Measurements from ENCODE around the gene GNG10.

Gene GNG10

DNA sequence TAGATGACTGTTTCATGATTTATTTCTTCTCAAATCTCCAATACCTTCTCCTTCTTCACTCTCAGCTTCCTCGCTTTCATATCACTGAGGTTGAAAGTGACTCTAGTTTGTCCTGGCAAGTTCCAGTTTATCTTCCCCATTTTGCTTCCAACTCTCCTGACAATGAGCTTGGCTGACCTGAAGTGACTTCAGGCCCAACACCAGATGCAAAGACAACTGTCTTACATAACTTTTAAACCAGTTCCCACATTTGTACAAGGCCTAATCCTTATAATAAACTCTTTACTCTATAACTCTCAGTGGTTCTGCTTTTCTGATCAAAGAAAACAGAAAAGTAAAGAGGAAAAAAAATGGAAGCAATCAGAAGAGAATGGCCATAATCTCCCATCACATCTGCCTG is 22.0 kb downstream of the GNG10 start:
- H3K27ac ChIP-seq, result no peak overlapping the region
- in situ Hi-C loops (cut with HindIII; ENCODE audit: low pct_ligation_motif_present, low sequenced_read_pairs), result no loop called here
- H3K36me3 ChIP-seq (replicated peaks), result peaks cover 7% of the 10 kb centered on the region
- DNase-seq, result no peak
- H3K27me3 ChIP-seq (replicated peaks), result no peaks in the 10 kb centered on the region
- H3K4me3 ChIP-seq (ENCODE audit: low read depth, low read length), result no peak overlapping the region
- TF ChIP-seq, protein P1, sequence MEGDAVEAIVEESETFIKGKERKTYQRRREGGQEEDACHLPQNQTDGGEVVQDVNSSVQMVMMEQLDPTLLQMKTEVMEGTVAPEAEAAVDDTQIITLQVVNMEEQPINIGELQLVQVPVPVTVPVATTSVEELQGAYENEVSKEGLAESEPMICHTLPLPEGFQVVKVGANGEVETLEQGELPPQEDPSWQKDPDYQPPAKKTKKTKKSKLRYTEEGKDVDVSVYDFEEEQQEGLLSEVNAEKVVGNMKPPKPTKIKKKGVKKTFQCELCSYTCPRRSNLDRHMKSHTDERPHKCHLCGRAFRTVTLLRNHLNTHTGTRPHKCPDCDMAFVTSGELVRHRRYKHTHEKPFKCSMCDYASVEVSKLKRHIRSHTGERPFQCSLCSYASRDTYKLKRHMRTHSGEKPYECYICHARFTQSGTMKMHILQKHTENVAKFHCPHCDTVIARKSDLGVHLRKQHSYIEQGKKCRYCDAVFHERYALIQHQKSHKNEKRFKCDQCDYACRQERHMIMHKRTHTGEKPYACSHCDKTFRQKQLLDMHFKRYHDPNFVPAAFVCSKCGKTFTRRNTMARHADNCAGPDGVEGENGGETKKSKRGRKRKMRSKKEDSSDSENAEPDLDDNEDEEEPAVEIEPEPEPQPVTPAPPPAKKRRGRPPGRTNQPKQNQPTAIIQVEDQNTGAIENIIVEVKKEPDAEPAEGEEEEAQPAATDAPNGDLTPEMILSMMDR (IDR thresholded peaks at IDR 0.05; ENCODE audit: low read depth, low read length, missing control alignments), result no peak

- no peak for DNase-seq
- Histone ChIP-seq H3K27ac (no peak overlapping the region), H3K27me3 (replicated peaks) (no peaks in the 10 kb centered on the region), H3K36me3 (replicated peaks) (no peaks in the 10 kb centered on the region), H3K4me3 (ENCODE audit: low read depth, low read length) (no peak overlapping the region)
- in situ Hi-C loops (cut with HindIII; ENCODE audit: low pct_ligation_motif_present, low sequenced_read_pairs), result no loop called here
- TF ChIP-seq, protein P1 (IDR thresholded peaks at IDR 0.05; ENCODE audit: low read depth, low read length, missing control alignments), result peak; percentile 43
Measured at GRCh38 chr9:111691672-111692329, 30.4 kb downstream of the GNG10 start.

DNA sequence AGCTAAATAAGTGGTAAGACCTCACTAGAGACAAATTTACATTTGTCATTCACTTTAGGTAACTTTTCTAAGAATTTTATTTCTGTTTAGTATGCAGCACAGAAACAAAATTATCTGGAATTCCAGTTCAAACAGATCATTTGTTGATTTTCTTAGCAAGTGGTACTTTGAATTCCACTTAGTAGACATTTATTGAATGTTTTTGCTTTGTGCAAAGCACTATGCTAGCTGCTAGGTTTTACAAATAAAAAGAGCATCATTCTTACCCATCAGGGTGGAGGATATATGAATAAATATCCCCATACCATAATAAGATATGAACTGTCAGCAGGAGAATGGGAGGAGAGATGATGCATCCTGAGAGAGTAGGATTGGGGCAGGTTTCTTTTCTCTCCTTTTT is 35.4 kb downstream of the GNG10 start:
- no peaks in the 10 kb centered on the region for H3K36me3 ChIP-seq (replicated peaks)
- H3K4me3 ChIP-seq (ENCODE audit: low read depth, low read length), result no peak overlapping the region
- TF ChIP-seq, protein P1 (IDR thresholded peaks at IDR 0.05; ENCODE audit: low read depth, low read length, missing control alignments), result no peak
- DNase-seq, result no peak
- in situ Hi-C loops (cut with HindIII; ENCODE audit: low pct_ligation_motif_present, low sequenced_read_pairs), result no loop called here
- no peak overlapping the region for H3K27ac ChIP-seq
- H3K27me3 ChIP-seq (replicated peaks), result no peaks in the 10 kb centered on the region

DNA sequence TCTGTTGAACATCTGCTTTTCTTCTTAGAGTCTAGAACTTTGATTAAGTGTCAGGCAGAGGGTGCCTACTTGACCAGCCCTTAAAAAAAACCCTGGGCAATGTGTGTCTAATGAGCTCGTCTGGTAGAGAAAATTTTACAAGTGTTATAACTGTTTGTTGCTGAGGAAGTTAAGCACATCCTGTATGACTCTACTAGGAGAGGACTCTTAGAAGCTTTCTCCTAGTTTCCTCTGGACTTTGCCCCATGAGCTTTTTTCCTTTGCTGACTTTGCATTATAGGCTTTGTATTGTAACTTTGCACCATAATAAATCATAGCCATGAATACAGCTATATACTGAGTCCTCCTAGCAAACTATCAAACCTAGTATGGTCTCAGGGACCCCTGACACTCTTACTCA is 39.4 kb downstream of the GNG10 start:
- in situ Hi-C loops (cut with HindIII; ENCODE audit: low pct_ligation_motif_present, low sequenced_read_pairs), result no loop called here
- Histone ChIP-seq H3K4me3 (ENCODE audit: low read depth, low read length) (no peak overlapping the region), H3K27ac (no peak overlapping the region), H3K36me3 (replicated peaks) (no peaks in the 10 kb centered on the region), H3K27me3 (replicated peaks) (no peaks in the 10 kb centered on the region)
- TF ChIP-seq, protein P1 (IDR thresholded peaks at IDR 0.05; ENCODE audit: low read depth, low read length, missing control alignments), result no peak
- no peak for DNase-seq

DNA sequence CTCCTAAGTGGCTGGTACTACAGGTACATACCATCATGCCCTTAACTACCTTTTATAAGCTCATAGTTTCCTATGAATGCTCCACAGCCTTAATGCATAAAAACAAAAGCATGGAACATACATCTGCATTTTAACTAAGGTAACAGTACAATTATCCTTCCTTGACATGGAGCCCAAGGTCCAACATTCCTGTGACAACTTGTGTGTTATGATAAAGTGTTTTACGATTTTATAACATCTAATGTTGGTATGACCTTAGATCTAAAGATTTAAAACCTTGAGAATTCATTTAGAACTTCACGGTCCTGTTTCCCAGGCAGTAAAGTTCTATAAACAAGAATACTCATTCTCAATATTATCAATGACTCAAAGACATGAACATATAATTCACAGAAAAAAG is 43.1 kb downstream of the GNG10 start:
- no peaks in the 10 kb centered on the region for H3K36me3 ChIP-seq (replicated peaks)
- DNase-seq, result no peak
- in situ Hi-C loops (cut with HindIII; ENCODE audit: low pct_ligation_motif_present, low sequenced_read_pairs), result no loop called here
- TF ChIP-seq, protein P1 (IDR thresholded peaks at IDR 0.05; ENCODE audit: low read depth, low read length, missing control alignments), result no peak
- H3K27me3 ChIP-seq (replicated peaks), result no peaks in the 10 kb centered on the region
- H3K27ac ChIP-seq, result no peak overlapping the region
- no peak overlapping the region for H3K4me3 ChIP-seq (ENCODE audit: low read depth, low read length)

DNA sequence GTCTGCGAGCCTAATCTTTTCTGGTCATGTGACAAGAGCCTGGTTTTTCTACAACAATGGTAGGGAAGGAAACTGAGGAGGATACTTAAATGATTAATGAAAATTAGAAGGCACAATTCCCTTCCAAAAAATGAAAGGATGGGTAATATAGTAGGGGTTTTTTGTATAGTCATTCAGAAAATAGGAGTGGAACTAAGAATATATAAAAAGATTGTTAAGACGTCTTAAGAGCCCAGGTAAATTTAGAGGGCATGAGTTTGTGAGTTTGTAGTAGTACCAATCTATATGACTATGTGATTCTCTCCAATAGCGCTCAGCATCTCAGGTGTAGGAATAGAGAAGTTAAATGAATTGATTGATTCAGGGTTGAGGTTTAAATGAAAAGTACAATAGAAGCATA is 50.1 kb downstream of the GNG10 start:
- TF ChIP-seq, protein P1 (IDR thresholded peaks at IDR 0.05; ENCODE audit: low read depth, low read length, missing control alignments), result no peak
- Histone ChIP-seq H3K27ac (no peak overlapping the region), H3K27me3 (replicated peaks) (no peaks in the 10 kb centered on the region), H3K4me3 (ENCODE audit: low read depth, low read length) (no peak overlapping the region), H3K36me3 (replicated peaks) (no peaks in the 10 kb centered on the region)
- in situ Hi-C loops (cut with HindIII; ENCODE audit: low pct_ligation_motif_present, low sequenced_read_pairs), result no loop called here
- no peak for DNase-seq
